Right lobe of liver (tissue), 4 donors: ENCODE data around the gene AKAP8L.

ENCODE experiments used
- POLR2A ChIP-seq: fragments of 450-650 bp; IDR thresholded peaks from one replicate; pipeline ENCODE4 v1.6.1; 2017; ENCODE audit warnings: antibody characterized with exemption, mild to moderate bottlenecking
- TF ChIP-seq, protein P1 (sequence below), 4 donors: fragments of 200-600 bp in 3 of 4; fragments of 450-650 bp in 1 of 4; IDR thresholded peaks; one replicate each; pipeline versions ENCODE4 v1.5.1 to v1.8.0; 2016 to 2022; ENCODE audit warnings: antibody characterized with exemption in 4 of 4, mild to moderate bottlenecking in 2 of 4
- donor health status: DM: no; HTN: no; CAD: no.
- donor health status: DM: no; HTN: no; CAD: no.
- donor health status: DM: no; HTN: yes; CAD: no.

DNA sequence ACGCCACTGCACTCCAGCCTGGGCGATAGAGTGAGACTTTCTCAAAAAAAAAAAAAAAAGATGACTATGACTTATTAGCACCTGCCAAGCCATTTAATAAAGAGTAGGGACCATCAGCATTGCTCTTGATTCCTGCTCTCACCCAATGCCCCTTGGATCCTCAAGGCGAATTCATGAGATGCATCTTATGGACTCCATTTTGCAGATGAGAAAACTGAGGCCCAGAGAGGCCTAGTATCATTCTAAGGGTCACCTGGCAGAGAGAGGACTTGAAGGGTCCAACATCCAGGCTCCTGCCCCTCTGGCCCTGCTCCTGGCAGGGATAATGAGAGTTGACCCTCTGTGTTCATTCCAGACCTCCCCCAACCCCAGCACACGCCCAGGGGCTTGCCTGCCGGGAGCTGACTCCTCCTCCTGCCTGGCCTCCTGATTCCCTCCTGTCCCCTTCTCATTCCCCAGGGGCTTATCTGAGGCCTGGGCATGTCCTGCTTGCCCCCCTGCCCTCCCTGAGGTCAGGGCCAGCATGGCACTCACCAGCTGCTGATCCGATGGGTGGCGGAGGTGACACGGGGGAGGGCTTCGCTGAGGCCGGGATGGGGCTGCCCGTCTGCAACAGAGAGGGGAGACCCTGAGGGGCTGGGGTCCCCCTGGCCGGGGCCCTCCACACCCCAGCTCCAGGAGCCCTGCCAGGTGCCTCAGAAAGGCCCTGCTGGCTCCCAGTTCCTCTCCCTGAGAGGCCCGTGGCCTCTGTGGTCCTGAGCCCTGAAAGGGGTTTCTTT is 23.5 kb upstream of the AKAP8L start:
- TF ChIP-seq, protein P1, sequence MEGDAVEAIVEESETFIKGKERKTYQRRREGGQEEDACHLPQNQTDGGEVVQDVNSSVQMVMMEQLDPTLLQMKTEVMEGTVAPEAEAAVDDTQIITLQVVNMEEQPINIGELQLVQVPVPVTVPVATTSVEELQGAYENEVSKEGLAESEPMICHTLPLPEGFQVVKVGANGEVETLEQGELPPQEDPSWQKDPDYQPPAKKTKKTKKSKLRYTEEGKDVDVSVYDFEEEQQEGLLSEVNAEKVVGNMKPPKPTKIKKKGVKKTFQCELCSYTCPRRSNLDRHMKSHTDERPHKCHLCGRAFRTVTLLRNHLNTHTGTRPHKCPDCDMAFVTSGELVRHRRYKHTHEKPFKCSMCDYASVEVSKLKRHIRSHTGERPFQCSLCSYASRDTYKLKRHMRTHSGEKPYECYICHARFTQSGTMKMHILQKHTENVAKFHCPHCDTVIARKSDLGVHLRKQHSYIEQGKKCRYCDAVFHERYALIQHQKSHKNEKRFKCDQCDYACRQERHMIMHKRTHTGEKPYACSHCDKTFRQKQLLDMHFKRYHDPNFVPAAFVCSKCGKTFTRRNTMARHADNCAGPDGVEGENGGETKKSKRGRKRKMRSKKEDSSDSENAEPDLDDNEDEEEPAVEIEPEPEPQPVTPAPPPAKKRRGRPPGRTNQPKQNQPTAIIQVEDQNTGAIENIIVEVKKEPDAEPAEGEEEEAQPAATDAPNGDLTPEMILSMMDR (IDR thresholded peaks at IDR 0.05) = no peak
- no peak for TF ChIP-seq POLR2A
